H1 (cell line): Measurements from ENCODE around the gene PHF14. TPM values are rescaled to one million over a fixed set of nuclear protein-coding genes. Genes with fewer than 3 reads are reported as not detected.
"Not testable (repeated sequence)": the region's sequence is repeated elsewhere in the genome, so short reads cannot be mapped to it uniquely, and the experiment has no call there.

ENCODE experiments used
- CTCF ChIA-PET: fragments of 300-600 bp; sonication (Branson Sonifier 250); formaldehyde crosslinking; loops from one replicate; lab custom pipeline; 2021; ENCODE audit not compliant: partially characterized antibody; lab: Charles Lee
- POLR2A ChIA-PET: fragments of 300-600 bp; sonication (Branson Sonifier 250); formaldehyde crosslinking; loops from one replicate; lab custom pipeline; 2021; ENCODE audit warnings: inconsistent platforms; ENCODE audit not compliant: partially characterized antibody; lab: Charles Lee
- DNase-seq, 2 experiments: peaks; one replicate each; pipeline versions ENCODE4 v3.0.0 to v3.0.0-alpha.2; 2010 to 2022; ENCODE audit warnings: low spot score in 2 of 2, low read depth in 1 of 2, mixed read lengths in 1 of 2
- FAIRE-seq: peaks from 2 replicates; lab custom pipeline; 2011; peaks lifted over from hg19 to GRCh38; lab: Jason Lieb, UNC
- H2AFZ ChIP-seq: 2 replicates; pipeline ENCODE4 v1.8.1; 2012; ENCODE audit warnings: low read length, inconsistent platforms
- H2AK5ac ChIP-seq: 2 replicates; pipeline ENCODE4 v1.6.1; 2013; ENCODE audit warnings: low read depth, low read length
- H2BK120ac ChIP-seq: replicated peaks from 2 replicates; pipeline ENCODE3; 2013; ENCODE audit warnings: low read depth, low read length, inconsistent platforms
- H2BK12ac ChIP-seq: 2 replicates; pipeline ENCODE4 v1.6.1; 2013; ENCODE audit warnings: low read depth, low read length
- H2BK15ac ChIP-seq: 2 replicates; pipeline ENCODE4 v1.6.1; 2013; ENCODE audit warnings: low read length
- H2BK20ac ChIP-seq: 2 replicates; pipeline ENCODE4 v1.6.1; 2013; ENCODE audit warnings: low read length
- H2BK5ac ChIP-seq: 2 replicates; pipeline ENCODE4 v1.6.1; 2013; ENCODE audit warnings: low read depth, low read length
- H3K14ac ChIP-seq: 2 replicates; pipeline ENCODE4 v1.6.1; 2013; ENCODE audit warnings: inconsistent platforms; ENCODE audit not compliant: insufficient read length
- H3K18ac ChIP-seq: 2 replicates; pipeline ENCODE4 v1.6.1; 2013; ENCODE audit warnings: low read length; ENCODE audit errors: extremely low read depth
- H3K23ac ChIP-seq: 2 replicates; pipeline ENCODE4 v1.6.1; 2013; ENCODE audit warnings: inconsistent platforms; ENCODE audit not compliant: insufficient read length
- H3K23me2 ChIP-seq: 2 replicates; pipeline ENCODE4 v1.6.1; 2013; ENCODE audit warnings: low read depth, low read length
- H3K27ac ChIP-seq: 2 replicates; pipeline ENCODE4 v1.6.1; 2011; ENCODE audit warnings: low read depth, low read length, inconsistent platforms
- H3K27me3 ChIP-seq, 4 experiments: replicated peaks in 1 of 4; 1 replicate in 1 of 4; 2 replicates in 3 of 4; pipeline versions ENCODE4 v1.6.1 to v1.8.1; 2011 to 2013; ENCODE audit warnings: low read length in 3 of 4, mild to moderate bottlenecking in 3 of 4, inconsistent platforms in 2 of 4, mixed read lengths in 2 of 4, moderate library complexity in 1 of 4; ENCODE audit not compliant: control insufficient read depth in 3 of 4, insufficient read depth in 3 of 4; ENCODE audit errors: extremely low read depth in 1 of 4
- H3K36me3 ChIP-seq, 4 experiments: 2 replicates each; pipeline versions ENCODE4 v1.6.1 to v1.8.1; 2011 to 2013; ENCODE audit warnings: mild to moderate bottlenecking in 4 of 4, low read length in 3 of 4, moderate library complexity in 2 of 4, control low read depth in 1 of 4, inconsistent platforms in 1 of 4; ENCODE audit not compliant: insufficient read depth in 4 of 4, control insufficient read depth in 2 of 4
- H3K4ac ChIP-seq: replicated peaks from 2 replicates; pipeline ENCODE3; 2013; ENCODE audit warnings: low read length, low read depth, mixed read lengths, inconsistent platforms; ENCODE audit not compliant: insufficient read length
- H3K4me1 ChIP-seq, 4 experiments: replicated peaks in 1 of 4; 1 replicate in 1 of 4; 2 replicates in 3 of 4; pipeline versions ENCODE4 v1.6.1 to v1.8.1; 2011 to 2013; ENCODE audit warnings: low read length in 3 of 4, inconsistent platforms in 2 of 4, mixed read lengths in 1 of 4; ENCODE audit not compliant: insufficient read depth in 4 of 4, control insufficient read depth in 3 of 4
- H3K4me2 ChIP-seq, 2 experiments: 2 replicates each; pipeline versions ENCODE4 v1.6.1 to v1.8.1; 2011 to 2013; ENCODE audit warnings: low read depth in 2 of 2, low read length in 2 of 2, control low read depth in 1 of 2, inconsistent platforms in 1 of 2, mild to moderate bottlenecking in 1 of 2; ENCODE audit not compliant: insufficient read depth in 1 of 2
- H3K4me3 ChIP-seq, 4 experiments: fragments of 200-600, 300-600 bp in 1 of 4; sonication (generic), shearing (Covaris generic), sonication (Bioruptor Twin) in 1 of 4; 2 replicates each; pipeline versions ENCODE4 v1.5.1 to v1.8.1; 2011 to 2016; ENCODE audit warnings: low read length in 4 of 4, low read depth in 3 of 4, control low read depth in 2 of 4, inconsistent platforms in 2 of 4, mild to moderate bottlenecking in 2 of 4, mixed read lengths in 1 of 4, moderate library complexity in 1 of 4; ENCODE audit not compliant: insufficient read depth in 2 of 4; ENCODE audit errors: extremely low read depth in 1 of 4
- H3K56ac ChIP-seq: replicated peaks from 2 replicates; pipeline ENCODE3; 2013; ENCODE audit warnings: low read depth, mild to moderate bottlenecking, mixed read lengths, low read length, inconsistent platforms; ENCODE audit not compliant: insufficient read length
- H3K79me1 ChIP-seq: 2 replicates; pipeline ENCODE4 v1.6.1; 2013; ENCODE audit warnings: low read depth, low read length, control low read depth
- H3K79me2 ChIP-seq, 2 experiments: 2 replicates each; pipeline versions ENCODE4 v1.6.1 to v1.8.1; 2012 to 2013; ENCODE audit warnings: low read length in 2 of 2, mild to moderate bottlenecking in 2 of 2, inconsistent platforms in 1 of 2; ENCODE audit not compliant: insufficient read depth in 2 of 2, control insufficient read depth in 1 of 2
- H3K9ac ChIP-seq, 4 experiments: replicated peaks in 1 of 4; 1 replicate in 1 of 4; 2 replicates in 3 of 4; pipeline versions ENCODE4 v1.6.1 to v1.8.1; 2011 to 2013; ENCODE audit warnings: low read depth in 3 of 4, low read length in 3 of 4, control low read depth in 2 of 4, mild to moderate bottlenecking in 2 of 4, moderate library complexity in 2 of 4, inconsistent platforms in 1 of 4; ENCODE audit errors: extremely low read depth in 1 of 4
- H3K9me3 ChIP-seq, 2 experiments: 2 replicates each; pipeline versions ENCODE4 v1.6.1 to v1.8.1; 2012 to 2013; ENCODE audit warnings: mild to moderate bottlenecking in 2 of 2, moderate library complexity in 2 of 2, control low read depth in 1 of 2, inconsistent platforms in 1 of 2, low read depth in 1 of 2, low read length in 1 of 2, mixed read lengths in 1 of 2; ENCODE audit not compliant: insufficient read depth in 2 of 2
- H4K20me1 ChIP-seq, 2 experiments: replicated peaks in 1 of 2; 2 replicates each; pipeline versions ENCODE3 to v1.8.1; 2011 to 2013; ENCODE audit warnings: inconsistent platforms in 2 of 2, low read length in 2 of 2, mild to moderate bottlenecking in 1 of 2; ENCODE audit not compliant: insufficient read depth in 2 of 2, control insufficient read depth in 1 of 2
- H4K5ac ChIP-seq: 2 replicates; pipeline ENCODE4 v1.6.1; 2013; ENCODE audit warnings: low read length, low read depth, mixed read lengths, inconsistent platforms; ENCODE audit not compliant: insufficient read length
- H4K8ac ChIP-seq: 2 replicates; pipeline ENCODE4 v1.8.0; 2013; ENCODE audit warnings: mild to moderate bottlenecking, moderate library complexity, low read length, inconsistent platforms; ENCODE audit not compliant: insufficient read depth; ENCODE audit errors: extremely low read depth
- H4K91ac ChIP-seq: replicated peaks from 2 replicates; pipeline ENCODE3; 2013; ENCODE audit warnings: low read length, mixed read lengths, inconsistent platforms; ENCODE audit not compliant: insufficient read length
- WGBS, 2 experiments: shearing (Covaris generic) in 1 of 2; methylation state at CpG; one replicate each; pipeline versions ENCODE4 v1.1.6 to v1.1.7; 2013 to 2015; ENCODE audit warnings: low lambda C conversion rate in 2 of 2, mixed read lengths in 2 of 2, inconsistent platforms in 1 of 2, low coverage in 1 of 2, missing lambda C conversion rate in 1 of 2; ENCODE audit not compliant: insufficient replicate concordance in 2 of 2, insufficient coverage in 1 of 2, insufficient read length in 1 of 2; ENCODE audit errors: extremely low coverage in 1 of 2, missing lambda C conversion rate in 1 of 2; 5-methylcytosine and 5-hydroxymethylcytosine counted together
- polyA plus RNA-seq, 7 experiments: library from polyadenylated mRNA; depleted of rRNA in 3 of 7; stranded (reverse) in 5 of 7; unstranded in 2 of 7; fragments of >200 nt in 5 of 7; fragments of 200-250 nt in 2 of 7; gene quantifications; 1 replicate in 5 of 7; 2 replicates in 1 of 7; 4 replicates in 1 of 7; pipeline versions ENCODE4 v1.2.1 to v1.2.3, GENCODE V29; 2011 to 2013; ENCODE audit warnings: missing spikeins in 2 of 7, mixed read lengths in 2 of 7
- total RNA-seq: library from RNA; stranded (reverse); fragmentation: NEBNext Ultra II Directional; extraction: Animal tissue kit (Norgen Biotek cat#: 25700); gene quantifications from 2 replicates; pipeline ENCODE4 v1.2.1, GENCODE V29; 2021

PHF14 gene
- total and polyA plus RNA-seq, 2 of the 8 experiments (the other 6 are each of a cell fraction or from before 2014, with no cell fraction given): 17.9 to 70.6 TPM

- H2AK5ac ChIP-seq, H3K23me2 ChIP-seq, FAIRE-seq, H3K79me1 ChIP-seq, H3K27me3 ChIP-seq, H3K4me3 ChIP-seq, H3K4ac ChIP-seq, H4K20me1 ChIP-seq, H3K14ac ChIP-seq, H2AFZ ChIP-seq, H2BK5ac ChIP-seq, H4K8ac ChIP-seq, H2BK15ac ChIP-seq, H3K18ac ChIP-seq, DNase-seq, H3K27ac ChIP-seq, CTCF ChIA-PET, H3K4me2 ChIP-seq, H3K23ac ChIP-seq, H2BK20ac ChIP-seq, H3K4me1 ChIP-seq, H4K5ac ChIP-seq, H2BK12ac ChIP-seq, H2BK120ac ChIP-seq, H3K56ac ChIP-seq, H4K91ac ChIP-seq, H3K9ac ChIP-seq, POLR2A ChIA-PET: not testable (repeated sequence)
- Histone ChIP-seq H3K9me3 (peaks cover 0 to 16% of the 10 kb centered on the region in 2 experiments; a peak in 2 of 4 replicates), H3K79me2 (peaks cover 0 to 15% of the 10 kb centered on the region in 2 experiments; a peak in 3 of 4 replicates), H3K36me3 (peaks cover 0 to 40% (median 18%) of the 10 kb centered on the region in 4 experiments; a peak in 4 of 8 replicates)
- 95% methylated on average over 6 of the region's 6 CpGs; no CpG with 5 or more reads in 1 of the 2 experiments for WGBS, 2 experiments
Measured at GRCh38 chr7:10990748-10991147, 17.1 kb downstream of the PHF14 start.
